ENCODE data around the gene F10. TPM values are rescaled to one million over a fixed set of nuclear protein-coding genes. Genes with fewer than 3 reads are reported as not detected.
A peak's percentile ranks its signal among the peaks of the same experiment; 100 is the strongest.
"Not testable (repeated sequence)": the region's sequence is repeated elsewhere in the genome, so short reads cannot be mapped to it uniquely, and the experiment has no call there.

F10 gene
- 17.2 TPM for polyA plus RNA-seq (ENCODE audit: insufficient read length)

DNA sequence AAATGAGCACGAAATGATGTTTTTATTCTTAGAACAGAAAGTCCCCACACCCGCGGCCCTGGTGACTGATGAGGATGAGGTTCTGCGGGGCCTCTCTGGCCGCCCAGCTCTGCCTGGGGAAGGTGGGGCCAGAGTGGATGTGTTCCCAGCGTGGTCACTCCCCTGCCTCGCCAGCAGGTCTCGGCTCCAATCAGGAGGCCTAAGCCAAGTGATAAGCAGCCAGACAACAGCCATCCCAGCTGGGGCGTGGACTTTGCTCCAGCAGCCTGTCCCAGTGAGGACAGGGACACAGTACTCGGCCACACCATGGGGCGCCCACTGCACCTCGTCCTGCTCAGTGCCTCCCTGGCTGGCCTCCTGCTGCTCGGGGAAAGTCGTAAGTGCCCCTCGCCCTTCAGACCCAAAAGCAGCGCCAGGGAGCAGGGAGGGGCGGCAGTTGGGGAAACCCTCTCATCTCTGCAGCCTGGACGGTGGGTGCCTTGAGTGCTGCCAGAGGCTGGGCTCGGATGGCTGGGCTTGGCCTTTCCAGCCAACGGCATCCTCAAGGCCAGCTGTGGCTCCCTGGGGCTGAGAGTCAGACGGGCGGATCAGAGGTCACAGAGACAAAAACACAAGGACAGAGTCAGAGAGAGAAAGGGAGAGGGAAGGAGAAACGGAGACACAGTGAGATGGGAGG, at the start of gene F10:
Gene F10 (plus strand): TSS at position 250 of the 676 bp plus-strand sequence. CDS start 57 bp downstream, at position 307.
- peak; percentile 68 for DNase-seq

- no peak for DNase-seq
Observed at GRCh38 chr13:113073942-113074341, 48.7 kb upstream of the F10 start.

DNA sequence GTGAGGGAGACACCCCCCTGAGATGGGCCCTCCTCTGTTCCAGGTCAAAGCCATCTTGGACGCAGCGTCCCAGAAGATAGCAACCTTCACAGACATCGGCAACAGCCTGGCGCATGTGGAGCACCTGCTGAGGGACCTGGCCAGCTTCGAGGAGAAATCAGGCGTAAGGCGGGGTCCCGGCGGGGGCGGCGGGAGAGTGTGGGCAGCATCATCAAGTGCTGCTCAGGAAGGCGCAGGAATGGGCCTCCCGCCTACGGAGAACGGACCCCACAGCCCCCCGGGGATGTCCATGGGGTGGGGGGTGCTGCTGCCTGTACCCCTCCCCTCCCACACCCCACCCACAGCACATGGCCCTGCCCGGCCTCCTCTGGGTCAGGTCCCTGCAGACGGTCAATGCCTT, 48.2 kb upstream of the F10 start:
- DNase-seq: no peak

- DNase-seq: no peak
Observed at GRCh38 chr13:113074876-113075275, 47.7 kb upstream of the F10 start.

DNA sequence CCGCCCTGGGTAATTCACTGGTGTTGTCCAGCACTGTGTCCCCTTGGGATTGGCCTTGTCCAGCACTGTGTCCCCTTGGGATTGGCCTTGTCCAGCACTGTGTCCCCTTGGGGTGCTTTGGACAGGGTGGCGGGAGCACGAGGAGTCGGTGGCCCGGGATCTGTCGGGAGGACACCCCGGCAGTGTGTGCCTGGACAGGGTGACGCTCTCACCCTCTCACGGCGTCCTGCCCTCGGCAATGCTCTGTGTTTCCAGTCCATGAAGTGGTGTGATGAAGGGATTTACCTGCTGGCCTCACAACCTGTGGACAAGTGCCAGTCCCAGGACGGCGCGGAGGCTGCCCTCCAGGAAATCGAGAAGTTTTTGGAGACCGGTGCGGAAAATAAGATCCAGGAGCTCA, 46.9 kb upstream of the F10 start:
- no peak for DNase-seq

- no peak for DNase-seq
Observed at GRCh38 chr13:113076681-113077401, 45.8 kb upstream of the F10 start.

GRCh38 chr13:113077566-113077952, 45.0 kb upstream of the F10 start:
- no peak for DNase-seq

GRCh38 chr13:113077953-113078901, 44.4 kb upstream of the F10 start:
- no peak for DNase-seq

DNA sequence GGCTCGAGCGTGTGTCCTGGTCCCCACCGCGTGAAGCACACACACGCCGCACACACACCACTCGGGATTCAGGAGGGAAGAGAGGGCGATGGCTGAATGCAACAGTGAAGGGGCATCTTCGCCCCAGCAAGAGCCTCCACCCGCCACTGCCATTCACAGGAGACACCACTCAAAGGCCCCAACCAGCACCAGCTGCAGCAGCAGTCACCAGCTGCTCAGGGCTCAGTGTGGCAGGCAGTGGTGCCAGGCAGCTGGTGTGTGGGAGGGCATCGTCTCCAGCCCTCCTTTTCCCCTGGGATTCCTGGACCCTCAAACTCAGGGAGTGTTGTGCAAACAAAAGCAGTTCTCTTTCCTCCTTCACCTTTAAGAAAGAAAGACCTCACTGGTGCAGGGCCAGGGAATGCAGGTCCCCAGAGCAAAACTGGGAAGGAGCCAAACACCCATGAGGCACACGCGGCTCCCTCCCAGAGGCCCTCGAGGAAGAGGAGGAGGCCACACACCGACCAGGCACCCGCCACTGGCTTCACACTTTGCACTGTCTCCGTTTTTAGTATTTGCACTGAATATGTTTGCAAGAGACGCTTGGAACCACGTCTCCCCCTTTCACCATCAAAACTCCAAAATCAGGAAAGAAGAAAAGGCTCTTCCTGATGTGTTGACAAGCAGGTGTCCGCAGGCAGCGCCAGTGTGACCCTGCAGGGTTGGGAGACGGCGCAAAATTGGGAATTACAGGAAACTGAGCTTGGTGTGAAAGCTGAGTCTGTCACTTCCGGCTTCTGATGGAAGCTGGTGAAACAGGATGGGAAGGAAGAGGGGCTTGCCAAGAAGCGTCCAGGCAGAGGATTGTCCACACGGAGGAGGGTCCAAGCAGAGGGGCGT, 43.5 kb upstream of the F10 start:
- peak; percentile 37 for DNase-seq

GRCh38 chr13:113079781-113080080, 42.9 kb upstream of the F10 start:
- not testable (repeated sequence) for DNase-seq

GRCh38 chr13:113080361-113080831, 42.2 kb upstream of the F10 start:
- no peak for DNase-seq

DNA sequence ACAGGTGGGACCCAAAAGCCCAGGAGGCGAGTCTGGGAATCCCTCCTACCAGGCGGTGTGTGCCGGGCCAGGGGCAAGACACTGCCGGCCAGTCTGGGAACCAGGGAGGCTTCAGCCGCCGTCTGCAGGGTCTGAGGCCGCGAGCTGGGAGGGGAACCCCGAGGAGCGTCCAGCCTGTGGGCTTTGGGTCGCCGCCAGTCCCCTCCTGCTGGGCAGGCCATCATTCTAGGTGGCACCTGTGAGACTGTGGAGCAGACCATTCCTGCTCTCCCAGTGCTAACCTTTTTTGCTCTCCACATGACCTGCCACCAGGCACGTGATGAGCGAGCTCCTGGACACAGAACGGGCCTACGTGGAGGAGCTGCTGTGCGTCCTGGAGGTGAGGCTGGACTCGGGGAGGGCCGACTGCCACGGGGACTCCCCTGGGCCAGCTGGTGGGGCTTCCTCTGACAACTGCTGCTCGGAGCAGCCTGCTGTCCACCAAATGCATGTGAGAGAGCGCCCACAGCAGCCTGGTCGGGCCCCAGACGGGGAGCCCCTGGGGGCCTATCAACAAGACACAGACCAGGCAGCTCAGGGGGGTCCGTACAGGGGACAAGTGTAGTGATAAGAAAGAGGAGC, 41.6 kb upstream of the F10 start:
- no peak for DNase-seq

DNA sequence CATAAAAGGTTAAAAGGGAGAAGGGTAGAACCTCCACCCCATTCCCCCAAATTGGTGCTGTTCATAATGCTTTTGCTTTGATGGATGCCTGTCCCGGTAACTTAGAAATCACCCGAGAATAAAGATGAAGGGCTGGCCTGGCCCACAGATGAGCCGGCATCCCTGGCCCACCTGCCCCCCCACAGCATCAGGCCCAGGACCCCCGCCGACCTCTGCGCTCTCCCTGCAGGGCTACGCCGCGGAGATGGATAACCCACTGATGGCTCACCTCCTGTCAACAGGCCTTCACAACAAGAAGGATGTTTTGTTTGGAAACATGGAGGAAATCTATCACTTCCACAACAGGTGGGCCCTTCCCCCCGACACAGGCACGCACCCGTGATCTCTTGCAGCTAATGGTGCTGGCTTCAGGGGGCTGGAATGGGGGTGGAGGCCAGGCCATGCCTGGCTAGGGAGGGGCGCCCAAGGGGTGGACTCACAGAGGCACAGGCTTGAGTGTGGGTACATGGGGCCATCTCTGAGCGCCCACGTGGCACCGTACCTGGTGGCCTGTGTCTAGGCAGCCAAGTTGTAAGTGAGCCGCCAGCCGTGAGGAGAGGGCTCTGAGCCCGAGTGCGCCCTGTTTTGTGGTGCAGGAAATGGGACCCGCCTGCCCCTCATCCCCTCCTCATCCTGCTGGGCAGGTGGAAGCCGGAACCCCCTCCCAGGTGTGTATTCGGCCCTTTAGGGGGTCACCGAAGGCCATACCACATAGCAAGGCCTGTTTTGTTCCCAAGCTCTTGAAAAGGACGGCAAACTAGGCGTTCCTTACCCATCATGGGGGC, 40.2 kb upstream of the F10 start:
- no peak for DNase-seq

DNA sequence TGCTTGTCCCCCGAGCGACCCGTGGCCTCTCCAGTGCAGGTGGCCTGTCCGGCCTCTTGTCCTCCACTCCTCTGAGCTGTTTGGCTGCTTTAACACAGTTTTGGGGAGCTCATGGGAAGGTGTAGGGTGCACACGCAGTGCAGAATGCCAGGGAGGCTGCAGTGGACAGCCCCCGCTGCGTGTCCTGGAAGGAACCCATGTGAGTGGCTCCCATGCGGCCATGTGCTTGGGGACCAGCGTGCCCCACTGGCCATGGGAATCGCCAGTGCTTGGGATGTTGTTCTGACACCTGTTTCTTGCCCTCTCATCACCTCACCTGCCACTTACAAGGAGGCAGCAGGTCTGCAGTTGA, 39.6 kb upstream of the F10 start:
- no peak for DNase-seq

DNA sequence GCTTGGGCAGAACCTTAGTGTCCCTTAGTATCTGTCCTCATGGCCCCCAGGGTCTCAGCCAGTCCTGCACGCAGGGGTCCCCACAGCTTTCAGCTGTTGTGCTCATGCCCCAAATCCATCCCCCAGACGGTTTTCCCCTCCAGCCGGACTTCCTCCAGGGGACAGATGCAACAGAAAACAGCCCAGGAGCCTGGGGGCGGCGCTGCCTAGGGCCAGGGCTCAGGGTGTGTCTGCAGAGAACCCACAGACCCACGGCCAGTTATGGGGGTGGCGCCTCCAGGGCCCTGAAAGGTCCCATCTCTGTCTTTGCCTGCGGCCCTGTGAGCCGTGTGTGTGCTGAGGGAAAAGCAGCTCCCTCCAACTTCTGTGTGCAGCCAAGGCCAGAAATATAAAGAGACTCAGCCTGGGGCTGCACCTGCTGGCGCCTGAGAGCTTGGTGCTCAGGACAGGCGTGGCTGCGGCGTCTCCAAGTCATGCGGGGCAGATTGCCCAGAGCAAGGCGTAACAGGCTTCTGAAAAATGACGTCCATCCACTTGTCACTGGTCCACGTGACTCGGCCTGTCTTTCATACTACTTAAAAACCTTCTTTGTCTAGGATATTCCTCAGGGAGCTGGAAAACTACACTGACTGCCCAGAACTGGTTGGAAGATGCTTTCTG, 39.1 kb upstream of the F10 start:
- peak; percentile 80 for DNase-seq

GRCh38 chr13:113084094-113084942, 38.3 kb upstream of the F10 start:
- DNase-seq: no peak

DNA sequence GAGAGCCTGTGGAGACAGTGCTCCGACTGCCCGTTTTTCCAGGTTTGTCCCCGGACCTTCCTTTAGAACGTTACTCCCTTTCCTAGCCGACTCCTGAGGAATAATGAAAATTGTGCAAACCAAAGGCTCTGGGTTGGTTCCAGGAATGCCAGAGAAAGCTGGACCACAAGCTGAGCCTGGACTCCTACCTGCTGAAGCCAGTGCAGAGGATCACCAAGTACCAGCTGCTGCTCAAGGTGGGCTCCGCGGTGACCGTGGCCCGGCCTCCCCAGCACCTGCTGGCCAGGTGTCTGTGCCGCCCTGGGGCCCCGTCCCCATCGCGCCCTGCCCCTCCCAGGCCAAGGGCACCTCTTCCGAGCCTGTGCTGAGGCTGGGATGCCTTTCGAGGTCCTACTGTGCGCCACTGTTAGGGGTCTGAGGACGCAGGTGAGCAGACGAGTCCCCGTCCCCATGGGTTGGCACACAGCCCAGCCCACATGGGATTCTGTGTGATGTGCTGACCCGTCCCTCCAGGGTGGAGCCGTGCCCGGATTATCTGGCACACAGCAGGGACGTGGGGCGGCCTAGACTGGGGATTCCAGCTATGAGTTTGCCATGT, 37.6 kb upstream of the F10 start:
- DNase-seq: no peak

DNA sequence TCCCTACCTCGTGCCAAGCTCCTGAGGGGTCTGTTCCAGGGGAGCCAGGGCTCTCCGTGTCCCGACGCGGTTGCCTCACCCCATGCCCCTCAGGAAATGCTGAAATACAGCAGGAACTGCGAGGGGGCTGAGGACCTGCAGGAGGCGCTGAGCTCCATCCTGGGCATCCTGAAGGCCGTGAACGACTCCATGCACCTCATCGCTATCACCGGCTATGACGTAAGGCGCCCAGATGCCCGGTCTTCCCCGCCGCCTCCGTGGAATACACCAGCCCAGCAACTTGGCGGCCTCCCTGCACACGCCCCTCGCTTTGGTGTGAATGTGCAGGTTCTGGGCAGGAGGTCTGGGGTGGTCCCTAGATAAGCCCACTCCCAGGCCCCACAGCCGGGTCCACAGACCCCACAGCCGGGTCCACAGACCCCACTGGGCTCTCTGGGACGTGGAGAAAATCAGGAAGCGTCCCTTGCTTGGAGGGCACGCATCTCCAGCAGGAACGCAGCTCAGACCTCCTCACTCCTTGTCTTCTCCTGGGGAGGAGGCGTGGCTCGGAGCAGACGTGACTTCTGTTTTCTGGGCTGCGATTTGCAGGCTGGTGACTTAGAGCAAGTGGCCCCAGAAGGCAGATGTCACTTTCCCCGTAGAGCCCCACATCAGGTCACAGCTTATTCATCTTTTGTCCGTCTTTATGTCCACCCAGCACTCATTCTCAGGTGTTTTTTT, 36.4 kb upstream of the F10 start:
- DNase-seq: no peak
